ENCODE measurements around the gene PHF2. TPM values are rescaled to one million over a fixed set of nuclear protein-coding genes. Genes with fewer than 3 reads are reported as not detected.

The PHF2 gene
- total RNA-seq, 1 experiment from 2014 or later = 26.3 TPM

GRCh38 chr9:93675336-93676150 lies 99.2 kb downstream of the PHF2 start:
- Histone ChIP-seq H3K79me2 (ENCODE audit: low read depth) (no peaks in the 10 kb centered on the region), H3K27ac (no peak overlapping the region), H3K36me3 (ENCODE audit: low read depth) (no peaks in the 10 kb centered on the region), H3K9me3 (ENCODE audit: insufficient read depth, low read depth) (no peaks in the 10 kb centered on the region), H3K4me1 (replicated peaks; ENCODE audit: insufficient read depth) (no peaks in the 10 kb centered on the region), H3K4me2 (no peak overlapping the region), H3K9me2 (ENCODE audit: insufficient read depth) (no peaks in the 10 kb centered on the region), H3K27me3 (ENCODE audit: insufficient read depth, low read depth) (no peaks in the 10 kb centered on the region), H3K4me3 (no peak overlapping the region), H2AFZ (no peak overlapping the region), H3F3A (ENCODE audit: insufficient read depth, low read depth) (no peaks in the 10 kb centered on the region), H4K20me1 (ENCODE audit: insufficient read depth) (no peaks in the 10 kb centered on the region)
- intact Hi-C loops (cut with micrococcal nuclease; ENCODE audit: unreplicated experiment) = no loop called here
- no TSS peak for BruUV-seq (replicated peaks)
- CTCF ChIA-PET = no interaction called here
- no peak for DNase-seq
- no peak for TF ChIP-seq CTCF (conservative IDR thresholded peaks at IDR 0.05)
- TF ChIP-seq EZH2 (IDR thresholded peaks at IDR 0.05; ENCODE audit: low read depth) = no peak
- POLR2A ChIA-PET (ENCODE audit: unreplicated experiment) = interaction anchor here (0.7 kb wide), 1 partner anchor 100 kb away, joined by 3 read pairs; no protein-coding TSS in a partner anchor

DNA sequence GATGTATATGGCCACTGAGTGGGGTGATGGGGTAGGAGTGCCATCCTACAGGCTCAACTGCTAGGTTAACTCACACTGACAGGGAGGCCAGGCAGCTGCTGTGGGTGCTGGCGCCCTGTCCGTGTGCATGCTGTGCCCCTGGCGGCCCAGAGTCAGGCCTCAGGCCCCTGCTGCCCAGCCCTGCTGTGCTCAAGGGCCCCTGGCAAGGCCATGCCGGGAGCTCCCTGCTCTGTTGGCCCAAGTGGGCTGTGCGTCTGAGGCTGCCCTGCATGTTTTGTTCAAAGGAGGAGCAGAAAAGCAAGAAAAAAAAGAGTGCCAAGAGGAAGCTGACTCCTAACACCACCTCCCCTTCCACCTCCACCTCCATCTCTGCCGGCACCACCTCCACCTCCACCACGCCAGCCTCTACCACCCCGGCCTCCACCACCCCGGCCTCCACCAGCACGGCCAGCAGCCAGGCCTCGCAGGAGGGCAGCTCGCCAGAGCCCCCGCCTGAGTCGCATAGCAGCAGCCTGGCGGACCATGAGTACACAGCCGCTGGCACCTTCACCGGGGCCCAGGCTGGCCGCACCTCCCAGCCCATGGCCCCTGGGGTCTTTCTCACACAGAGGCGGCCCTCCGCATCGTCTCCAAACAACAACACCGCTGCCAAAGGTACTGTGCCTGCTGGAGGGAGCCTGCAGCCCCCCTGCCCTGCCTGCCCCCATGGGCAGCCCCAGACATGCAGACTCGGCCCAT lies 100.1 kb downstream of the PHF2 start:
- H3K79me2 ChIP-seq (ENCODE audit: low read depth) = no peaks in the 10 kb centered on the region
- no peaks in the 10 kb centered on the region for H4K20me1 ChIP-seq (ENCODE audit: insufficient read depth)
- no peak overlapping the region for H2AFZ ChIP-seq
- H3K4me1 ChIP-seq (replicated peaks; ENCODE audit: insufficient read depth) = no peaks in the 10 kb centered on the region
- no peaks in the 10 kb centered on the region for H3K9me3 ChIP-seq (ENCODE audit: insufficient read depth, low read depth)
- TF ChIP-seq EZH2 (IDR thresholded peaks at IDR 0.05; ENCODE audit: low read depth) (no peak), CTCF (conservative IDR thresholded peaks at IDR 0.05) (no peak)
- no peak for DNase-seq
- H3K4me2 ChIP-seq = no peak overlapping the region
- no TSS peak for BruUV-seq (replicated peaks)
- ChIA-PET CTCF (no interaction called here), POLR2A (ENCODE audit: unreplicated experiment) (interaction anchor here (0.7 kb wide), 1 partner anchor 101 kb away, joined by 3 read pairs; no protein-coding TSS in a partner anchor)
- no peaks in the 10 kb centered on the region for H3K27me3 ChIP-seq (ENCODE audit: insufficient read depth, low read depth)
- no peaks in the 10 kb centered on the region for H3F3A ChIP-seq (ENCODE audit: insufficient read depth, low read depth)
- no peak overlapping the region for H3K27ac ChIP-seq
- no peaks in the 10 kb centered on the region for H3K36me3 ChIP-seq (ENCODE audit: low read depth)
- intact Hi-C loops (cut with micrococcal nuclease; ENCODE audit: unreplicated experiment) = no loop called here
- H3K9me2 ChIP-seq (ENCODE audit: insufficient read depth) = no peaks in the 10 kb centered on the region
- H3K4me3 ChIP-seq = no peak overlapping the region

- intact Hi-C loops (cut with micrococcal nuclease; ENCODE audit: unreplicated experiment) = no loop called here
- Histone ChIP-seq H3F3A (ENCODE audit: insufficient read depth, low read depth) (no peaks in the 10 kb centered on the region), H3K27ac (no peak overlapping the region), H3K4me1 (replicated peaks; ENCODE audit: insufficient read depth) (no peaks in the 10 kb centered on the region), H3K4me2 (no peak overlapping the region), H3K4me3 (no peak overlapping the region), H4K20me1 (ENCODE audit: insufficient read depth) (no peaks in the 10 kb centered on the region), H2AFZ (no peak overlapping the region), H3K9me2 (ENCODE audit: insufficient read depth) (no peaks in the 10 kb centered on the region), H3K79me2 (ENCODE audit: low read depth) (no peaks in the 10 kb centered on the region), H3K27me3 (ENCODE audit: insufficient read depth, low read depth) (no peaks in the 10 kb centered on the region), H3K9me3 (ENCODE audit: insufficient read depth, low read depth) (no peaks in the 10 kb centered on the region), H3K36me3 (ENCODE audit: low read depth) (no peaks in the 10 kb centered on the region)
- POLR2A ChIA-PET (ENCODE audit: unreplicated experiment) = no interaction called here
- no peak for DNase-seq
- CTCF ChIA-PET = no interaction called here
- BruUV-seq (replicated peaks) = no TSS peak
- TF ChIP-seq CTCF (conservative IDR thresholded peaks at IDR 0.05) = no peak
- no peak for TF ChIP-seq EZH2 (IDR thresholded peaks at IDR 0.05; ENCODE audit: low read depth)
Measured at GRCh38 chr9:93677048-93677571, 100.7 kb downstream of the PHF2 start.
